Psoas muscle (tissue), 8 donors: Measurements from ENCODE around the gene HECW1. TPM values are rescaled to one million over a fixed set of nuclear protein-coding genes. Genes with fewer than 3 reads are reported as not detected.

Source experiments
- ATAC-seq, 4 donors: fragments of 200-7000 bp; cut with Tn5 transposase; one replicate each; pipeline ENCODE4 v1.9.1; 2020; ENCODE audit warnings: moderate library complexity in 3 of 4, mild to moderate bottlenecking in 2 of 4
- DNase-seq, 2 donors: peaks; one replicate each; pipeline ENCODE4 v3.0.0-alpha.2; 2020
- H3K27ac ChIP-seq: fragments of 200-600 bp; one replicate; pipeline ENCODE4 v1.8.0; 2022
- H3K27me3 ChIP-seq, 3 donors: fragments of 200-600 bp in 1 of 3; one replicate each; pipeline versions ENCODE4 v1.6.1 to v1.8.0; 2013 to 2022; ENCODE audit warnings: low read length in 2 of 3, mild to moderate bottlenecking in 2 of 3, moderate library complexity in 1 of 3; ENCODE audit not compliant: insufficient read depth in 3 of 3
- H3K36me3 ChIP-seq, 2 donors: fragments of 200-600 bp in 1 of 2; one replicate each; pipeline versions ENCODE4 v1.6.1 to v1.8.0; 2013 to 2022; ENCODE audit warnings: low read depth in 1 of 2, mild to moderate bottlenecking in 1 of 2, moderate library complexity in 1 of 2; ENCODE audit not compliant: insufficient read depth in 1 of 2
- H3K4me1 ChIP-seq: fragments of 200-600 bp; one replicate; pipeline ENCODE4 v1.8.0; 2022
- H3K4me3 ChIP-seq: fragments of 200-600 bp; one replicate; pipeline ENCODE4 v1.8.0; 2022; ENCODE audit warnings: mild to moderate bottlenecking
- H3K9me3 ChIP-seq: fragments of 200-600 bp; one replicate; pipeline ENCODE4 v1.8.0; 2022
- WGBS, 3 donors: extraction: QIAGEN DNeasy Blood & Tissue Kit; methylation state at CpG; one replicate each; pipeline versions ENCODE4 v1.1.6 to v1.1.7; 2013; 5-methylcytosine and 5-hydroxymethylcytosine counted together
- intact Hi-C, 2 donors: fragments of 100-400 bp; cut with DNase I; formaldehyde crosslinking; loops; one replicate each; pipeline versions ENCODE4 v1.11.0 to v1.14.2; 2022
- polyA plus RNA-seq, 3 donors: library from polyadenylated mRNA; stranded (reverse); fragments of 200-250 nt; gene quantifications; one replicate each; pipeline ENCODE4 v1.2.3, GENCODE V29; 2013
- total RNA-seq, 4 donors: library from RNA; stranded (reverse); fragmentation: NEBNext Ultra II Directional in 2 of 4; extraction: Animal tissue kit (Norgen Biotek cat#: 25700) in 2 of 4; gene quantifications; one replicate each; pipeline versions ENCODE4 v1.2.1 to v1.2.4, GENCODE V29; 2021 to 2023
- TF ChIP-seq, protein P1 (sequence below): fragments of 200-600 bp; IDR thresholded peaks from one replicate; pipeline ENCODE4 v1.8.0; 2022; ENCODE audit warnings: antibody characterized with exemption
- donor health status: healthy with polysubstance abuse.
- donor health status: DM: no; HTN: no; CAD: no; lungs with moderate emphysema.
- donor health status: Bipolar disorder and iron deficiency.
- donor health status: healthy.
- donor health status: DM: yes; HTN: yes; CAD: no.
- donor health status: DM: no; HTN: no; CAD: no.
- donor health status: DM: no; HTN: no; CAD: no.
- donor health status: DM: yes; HTN: yes; CAD: no.

The HECW1 gene
- total and polyA plus RNA-seq, 7 donors: 0.07 to 2.8 (median 1.0) TPM

DNA sequence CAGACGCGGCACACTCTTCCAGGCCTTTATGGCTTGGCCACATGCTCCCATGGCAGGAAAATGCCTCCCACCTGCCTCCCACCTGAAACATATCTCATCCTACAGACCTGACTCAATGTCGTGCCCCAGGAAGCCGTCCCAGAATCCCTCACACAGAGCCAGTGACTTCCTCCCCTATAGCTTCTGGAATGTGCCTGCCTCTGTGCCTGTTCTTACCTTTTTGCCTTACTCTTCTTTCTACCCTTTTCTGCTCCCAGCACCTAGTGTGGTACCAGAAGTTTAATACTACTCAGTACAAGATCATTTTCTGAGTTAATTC, 346.5 kb downstream of the HECW1 start:
- H3K9me3 ChIP-seq: no peaks in the 10 kb centered on the region
- intact Hi-C loops: loop anchor here in 1 of 2 donors (10.0 kb wide), 1 partner anchor 514 kb away; no protein-coding TSS in a partner anchor
- no peak overlapping the region for H3K4me3 ChIP-seq
- DNase-seq (no peak), ATAC-seq (no peak)
- no peak overlapping the region for H3K27ac ChIP-seq
- H3K4me1 ChIP-seq: peaks cover 23% of the 10 kb centered on the region
- 76 to 89% (median 81%) methylated on average over 4 of the region's 4 CpGs for WGBS, 3 donors
- TF ChIP-seq, protein P1, sequence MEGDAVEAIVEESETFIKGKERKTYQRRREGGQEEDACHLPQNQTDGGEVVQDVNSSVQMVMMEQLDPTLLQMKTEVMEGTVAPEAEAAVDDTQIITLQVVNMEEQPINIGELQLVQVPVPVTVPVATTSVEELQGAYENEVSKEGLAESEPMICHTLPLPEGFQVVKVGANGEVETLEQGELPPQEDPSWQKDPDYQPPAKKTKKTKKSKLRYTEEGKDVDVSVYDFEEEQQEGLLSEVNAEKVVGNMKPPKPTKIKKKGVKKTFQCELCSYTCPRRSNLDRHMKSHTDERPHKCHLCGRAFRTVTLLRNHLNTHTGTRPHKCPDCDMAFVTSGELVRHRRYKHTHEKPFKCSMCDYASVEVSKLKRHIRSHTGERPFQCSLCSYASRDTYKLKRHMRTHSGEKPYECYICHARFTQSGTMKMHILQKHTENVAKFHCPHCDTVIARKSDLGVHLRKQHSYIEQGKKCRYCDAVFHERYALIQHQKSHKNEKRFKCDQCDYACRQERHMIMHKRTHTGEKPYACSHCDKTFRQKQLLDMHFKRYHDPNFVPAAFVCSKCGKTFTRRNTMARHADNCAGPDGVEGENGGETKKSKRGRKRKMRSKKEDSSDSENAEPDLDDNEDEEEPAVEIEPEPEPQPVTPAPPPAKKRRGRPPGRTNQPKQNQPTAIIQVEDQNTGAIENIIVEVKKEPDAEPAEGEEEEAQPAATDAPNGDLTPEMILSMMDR: no peak
- no peaks in the 10 kb centered on the region for H3K27me3 ChIP-seq
- no peaks in the 10 kb centered on the region for H3K36me3 ChIP-seq

DNA sequence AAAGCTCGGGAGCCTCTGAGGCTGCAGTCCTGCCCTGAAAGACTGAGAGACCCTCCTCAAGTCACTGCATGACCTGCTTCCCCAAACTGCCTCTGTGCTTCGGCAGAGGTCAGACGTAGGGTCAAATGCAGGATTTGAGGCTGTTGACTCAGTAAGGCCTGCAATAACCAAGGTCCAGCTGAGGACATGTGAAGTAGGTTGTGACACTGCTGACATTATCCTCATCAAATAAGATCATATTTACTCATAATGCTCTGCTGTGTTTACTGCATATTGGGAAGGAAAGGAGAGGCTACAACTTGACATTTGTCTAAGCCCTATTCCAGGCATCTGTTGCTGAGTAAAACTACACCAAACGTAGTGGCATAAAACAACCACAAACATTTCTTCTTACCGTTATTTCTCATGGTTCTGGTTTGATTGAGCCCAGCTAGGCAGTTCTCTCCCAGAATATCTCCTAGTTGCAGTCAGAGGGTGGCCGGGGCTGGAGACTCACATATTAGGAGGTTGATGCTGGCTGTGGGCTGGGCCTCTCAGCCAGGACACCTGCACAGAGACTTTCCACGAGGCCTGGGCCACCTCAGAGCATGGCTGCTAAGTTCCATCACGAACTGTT, 348.4 kb downstream of the HECW1 start:
- Histone ChIP-seq H3K4me3 (no peak overlapping the region), H3K27me3 (no peaks in the 10 kb centered on the region), H3K9me3 (no peaks in the 10 kb centered on the region), H3K4me1 (peaks cover 23% of the 10 kb centered on the region), H3K36me3 (no peaks in the 10 kb centered on the region), H3K27ac (peak overlapping the region; percentile 74)
- intact Hi-C loops: no loop called here
- TF ChIP-seq, protein P1: no peak
- 47 to 61% (median 48%) methylated on average over 8 of the region's 8 CpGs for WGBS, 3 donors
- no peak for DNase-seq
- peak in 3 of 4 donors; percentile 23 to 34 (median 24) for ATAC-seq

DNA sequence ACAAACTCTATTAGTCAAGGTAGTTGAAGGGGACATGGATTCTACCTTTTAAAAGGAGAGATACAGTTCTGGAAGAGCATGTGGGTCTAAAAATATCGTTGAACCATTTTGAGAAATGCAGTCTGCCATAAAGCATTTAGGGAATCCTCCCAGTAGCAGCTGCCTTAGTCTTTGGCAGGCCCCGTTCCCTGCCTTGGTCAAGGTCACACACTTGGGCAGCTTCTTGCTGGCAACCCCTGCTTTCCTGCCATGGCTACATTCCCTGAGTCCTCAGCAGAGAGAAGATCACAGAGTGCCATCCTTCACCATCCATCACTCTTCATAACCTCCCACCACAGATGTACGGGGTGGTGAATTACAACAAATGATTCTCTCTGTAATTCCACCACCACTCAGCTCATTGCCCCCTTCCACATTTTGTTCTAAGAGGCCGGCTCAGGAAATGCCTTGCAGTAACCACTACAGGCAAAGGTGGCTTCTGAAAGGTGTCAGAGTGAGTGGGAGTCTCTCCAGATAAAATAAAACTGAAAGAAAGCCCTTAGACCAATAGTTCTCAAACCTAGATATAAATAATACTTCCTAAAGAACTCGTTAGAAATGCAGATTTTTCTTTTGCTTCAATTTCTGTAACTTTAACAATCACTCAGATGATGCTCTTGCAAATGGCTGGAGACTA, 349.0 kb downstream of the HECW1 start:
- no peaks in the 10 kb centered on the region for H3K27me3 ChIP-seq
- H3K36me3 ChIP-seq: no peaks in the 10 kb centered on the region
- DNase-seq: peak in 1 of 2 donors; percentile 73
- WGBS, 3 donors: 33 to 41% (median 39%) methylated on average over 5 of the region's 5 CpGs
- no peaks in the 10 kb centered on the region for H3K9me3 ChIP-seq
- no peak overlapping the region for H3K4me3 ChIP-seq
- peaks cover 23% of the 10 kb centered on the region for H3K4me1 ChIP-seq
- peak overlapping the region; percentile 74 for H3K27ac ChIP-seq
- TF ChIP-seq, protein P1: no peak
- peak; percentile 92 to 98 (median 96) for ATAC-seq
- intact Hi-C loops: no loop called here

DNA sequence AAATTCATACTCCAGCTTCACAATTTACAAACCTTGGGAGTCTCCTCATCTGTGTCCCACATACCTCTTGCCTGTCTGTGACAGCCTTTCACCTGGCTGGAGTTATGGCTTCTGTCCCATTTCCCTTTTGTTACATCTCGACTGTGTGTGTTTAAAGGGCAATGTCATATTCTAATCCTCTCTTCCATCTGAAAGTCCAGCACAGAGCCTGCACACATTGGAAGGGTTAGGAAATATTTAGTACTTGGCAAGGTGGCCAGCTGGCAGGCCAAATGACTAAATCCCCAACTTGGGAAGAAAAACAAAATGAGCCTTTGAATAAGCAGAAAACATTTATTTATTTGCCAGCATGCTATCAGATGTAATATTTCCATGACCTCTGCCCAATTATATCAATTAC, 350.4 kb downstream of the HECW1 start:
- Histone ChIP-seq H3K4me1 (peaks cover 23% of the 10 kb centered on the region), H3K4me3 (no peak overlapping the region), H3K27me3 (no peaks in the 10 kb centered on the region), H3K27ac (no peak overlapping the region), H3K9me3 (no peaks in the 10 kb centered on the region), H3K36me3 (no peaks in the 10 kb centered on the region)
- intact Hi-C loops: no loop called here
- peak in 1 of 4 donors; percentile 19 for ATAC-seq
- no peak for DNase-seq
- WGBS, 3 donors: 10 to 19% (median 14%) methylated on average over 1 of the region's 1 CpG
- TF ChIP-seq, protein P1: no peak
